Choroid plexus epithelial cell (primary cell): ENCODE data around the gene KAT8.

Experiments used
- DNase-seq: peaks from one replicate; pipeline ENCODE4 v3.0.0-alpha.2; 2010; ENCODE audit warnings: low read depth
- H3K4me3 ChIP-seq: 2 replicates; pipeline ENCODE4 v1.5.1; 2011; ENCODE audit warnings: low read depth, mild to moderate bottlenecking, control low read depth, low read length, moderate library complexity
- CTCF ChIP-seq: conservative IDR thresholded peaks from 2 replicates; pipeline ENCODE4 v1.5.1; 2011; ENCODE audit warnings: low read depth, mild to moderate bottlenecking, control low read depth, inconsistent platforms, low read length, moderate library complexity

The KAT8 gene

GRCh38 chr16:31080756-31081419 is 36.6 kb upstream of the KAT8 start:
- TF ChIP-seq CTCF, result no peak
- DNase-seq, result no peak
- H3K4me3 ChIP-seq, result no peak overlapping the region

- no peak for TF ChIP-seq CTCF
- H3K4me3 ChIP-seq, result no peak overlapping the region
- no peak for DNase-seq
Observed at GRCh38 chr16:31081428-31082351, 35.8 kb upstream of the KAT8 start.

GRCh38 chr16:31082368-31083045 is 35.0 kb upstream of the KAT8 start:
- H3K4me3 ChIP-seq, result no peak overlapping the region
- TF ChIP-seq CTCF, result no peak
- DNase-seq, result no peak

GRCh38 chr16:31083081-31083480 is 34.4 kb upstream of the KAT8 start:
- DNase-seq, result no peak
- no peak overlapping the region for H3K4me3 ChIP-seq
- TF ChIP-seq CTCF, result no peak

GRCh38 chr16:31083556-31083955 is 33.9 kb upstream of the KAT8 start:
- TF ChIP-seq CTCF, result no peak
- H3K4me3 ChIP-seq, result no peak overlapping the region
- no peak for DNase-seq

- no peak for DNase-seq
- TF ChIP-seq CTCF, result no peak
- H3K4me3 ChIP-seq, result no peak overlapping the region
Observed at GRCh38 chr16:31083981-31084380, 33.5 kb upstream of the KAT8 start.
